Effector CD4-positive, alpha-beta T cell (primary cell): Measurements from ENCODE around the gene CBLC.
"Not testable (repeated sequence)": the region's sequence is repeated elsewhere in the genome, so short reads cannot be mapped to it uniquely, and the experiment has no call there.

ENCODE experiments used
- DNase-seq: peaks from one replicate; pipeline ENCODE4 v3.0.0-alpha.2; 2020

Gene CBLC

DNA sequence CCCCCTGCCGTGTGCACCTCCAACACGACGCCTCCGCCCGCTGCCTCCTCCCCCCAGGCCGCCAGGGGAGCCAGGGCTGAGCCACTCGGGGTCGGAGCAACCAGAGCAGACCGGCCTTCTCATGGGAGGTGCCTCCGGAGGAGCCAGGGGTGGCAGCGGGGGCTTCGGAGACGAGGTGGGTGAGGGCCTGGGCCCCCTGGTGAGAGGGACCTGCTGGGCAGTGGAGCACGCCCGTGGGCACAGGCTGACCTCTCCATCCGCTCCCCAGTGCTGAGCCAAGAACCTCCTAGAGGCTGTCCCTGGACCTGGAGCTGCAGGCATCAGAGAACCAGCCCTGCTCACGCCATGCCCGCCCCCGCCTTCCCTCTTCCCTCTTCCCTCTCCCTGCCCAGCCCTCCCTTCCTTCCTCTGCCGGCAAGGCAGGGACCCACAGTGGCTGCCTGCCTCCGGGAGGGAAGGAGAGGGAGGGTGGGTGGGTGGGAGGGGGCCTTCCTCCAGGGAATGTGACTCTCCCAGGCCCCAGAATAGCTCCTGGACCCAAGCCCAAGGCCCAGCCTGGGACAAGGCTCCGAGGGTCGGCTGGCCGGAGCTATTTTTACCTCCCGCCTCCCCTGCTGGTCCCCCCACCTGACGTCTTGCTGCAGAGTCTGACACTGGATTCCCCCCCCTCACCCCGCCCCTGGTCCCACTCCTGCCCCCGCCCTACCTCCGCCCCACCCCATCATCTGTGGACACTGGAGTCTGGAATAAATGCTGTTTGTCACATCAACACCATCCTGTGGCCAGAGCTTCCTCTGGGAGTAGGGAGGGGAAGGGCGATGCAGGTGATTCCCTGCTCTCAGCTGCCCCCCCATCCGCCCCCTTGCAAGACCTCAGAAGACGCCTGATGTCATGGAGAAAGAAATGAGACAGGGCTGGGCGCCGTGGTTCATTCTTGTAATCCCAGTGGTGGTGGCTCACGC is 43.2 kb downstream of the CBLC start:
- DNase-seq = no peak

DNA sequence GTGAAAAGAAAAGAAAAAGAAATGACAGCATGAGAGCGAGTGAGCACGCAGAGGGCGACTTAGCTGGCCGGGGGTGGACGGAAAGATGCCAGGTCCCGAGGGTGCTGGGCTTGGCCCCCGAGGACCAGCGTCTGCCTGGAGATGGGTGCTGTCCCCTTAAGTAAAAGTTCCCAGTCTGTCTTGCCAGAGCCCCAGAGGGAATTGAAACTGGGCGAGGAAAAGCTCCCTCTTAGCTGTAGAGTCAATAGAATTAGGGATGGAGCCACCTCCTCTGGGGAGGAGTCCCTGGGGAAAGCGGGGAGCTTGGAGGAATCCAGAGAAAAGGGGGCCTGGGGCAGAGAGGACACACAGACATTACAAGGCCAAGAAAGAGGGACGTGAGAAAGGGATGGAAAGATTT is 44.5 kb downstream of the CBLC start:
- no peak for DNase-seq

DNA sequence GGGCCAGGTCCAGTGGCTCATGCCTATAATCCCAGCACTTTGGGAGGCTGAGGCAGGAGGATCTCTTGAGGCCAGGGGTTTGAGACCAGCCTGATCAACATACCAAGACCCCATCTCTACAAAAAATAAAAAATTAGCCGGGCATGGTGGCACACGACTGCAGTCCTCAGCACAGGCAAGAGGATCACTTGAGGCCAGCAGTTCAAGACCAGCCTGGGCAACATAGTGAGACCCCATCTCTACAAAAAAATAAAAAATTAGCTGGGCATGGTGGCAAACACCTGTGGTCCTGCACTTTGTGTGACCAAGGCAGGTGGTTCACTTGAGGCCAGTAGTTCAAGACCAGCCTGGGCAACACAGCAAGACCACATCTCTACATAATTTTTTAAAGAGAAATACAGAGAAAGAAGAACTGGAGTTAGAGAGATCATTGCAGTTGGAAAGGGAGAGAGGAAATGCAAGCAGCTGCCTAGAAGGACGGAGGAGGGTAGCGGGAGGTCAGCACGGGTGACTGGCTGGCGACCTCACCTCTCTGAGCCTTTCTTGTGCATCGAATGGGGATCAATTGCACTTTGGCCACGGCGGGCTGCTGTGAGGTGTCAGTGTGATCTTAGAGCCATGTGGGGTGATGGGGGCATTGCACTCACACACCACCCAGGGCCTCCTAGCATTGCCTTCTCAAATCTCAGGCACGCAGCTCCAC is 45.1 kb downstream of the CBLC start:
- DNase-seq = no peak

DNA sequence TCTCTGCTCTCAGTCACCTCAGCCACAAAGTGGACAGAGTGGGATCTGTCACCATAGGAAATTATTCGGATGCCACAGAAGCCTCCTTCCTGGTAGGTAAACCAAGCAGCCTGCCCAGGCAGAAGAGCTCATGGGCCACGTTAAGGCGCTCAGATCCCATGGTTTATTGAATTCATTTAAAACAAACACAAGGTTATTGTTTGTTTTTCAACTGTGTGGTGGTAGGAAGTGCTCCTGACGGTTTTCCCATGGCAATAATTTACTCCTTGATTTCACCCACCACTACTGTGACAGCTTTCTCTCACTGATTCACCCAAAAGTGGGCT is 45.6 kb downstream of the CBLC start:
- no peak for DNase-seq

DNA sequence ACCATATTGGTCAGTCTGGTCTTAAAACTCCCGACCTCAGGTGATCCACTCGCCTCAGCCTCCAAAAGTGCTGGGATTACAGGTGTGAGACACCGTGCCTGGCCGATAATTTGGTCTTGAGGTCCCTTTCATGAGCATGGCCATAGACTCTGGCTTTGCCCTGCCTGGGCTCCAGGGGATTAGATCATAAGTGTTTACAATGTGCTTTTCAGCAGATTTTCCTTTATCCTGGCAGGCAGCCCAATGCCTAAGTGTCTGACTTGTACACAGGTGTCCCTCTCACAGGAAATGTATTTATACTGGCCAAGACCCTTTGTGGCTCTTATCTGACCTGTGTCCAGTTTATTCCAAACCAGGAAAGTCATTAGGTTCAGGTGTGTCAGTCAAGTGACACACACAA is 47.1 kb downstream of the CBLC start:
- no peak for DNase-seq

DNA sequence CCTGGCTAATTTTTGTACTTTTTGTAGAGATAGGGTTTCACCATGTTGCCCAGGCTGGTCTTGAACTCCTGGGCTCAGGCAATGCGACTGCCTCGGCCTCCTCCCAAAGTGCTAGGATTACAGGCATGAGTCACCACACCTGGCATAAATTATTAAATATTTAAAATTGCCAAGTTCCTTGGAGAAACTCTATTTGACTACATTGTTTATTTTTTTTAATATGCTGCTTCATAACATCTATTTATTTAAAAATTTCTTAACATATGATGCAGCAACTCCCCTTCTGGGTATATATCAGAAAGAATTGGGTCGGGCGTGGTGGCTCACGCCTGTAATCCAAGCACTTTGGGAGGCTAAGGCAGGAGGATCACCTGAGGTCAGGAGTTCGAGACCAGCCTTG is 55.2 kb downstream of the CBLC start:
- DNase-seq = not testable (repeated sequence)

DNA sequence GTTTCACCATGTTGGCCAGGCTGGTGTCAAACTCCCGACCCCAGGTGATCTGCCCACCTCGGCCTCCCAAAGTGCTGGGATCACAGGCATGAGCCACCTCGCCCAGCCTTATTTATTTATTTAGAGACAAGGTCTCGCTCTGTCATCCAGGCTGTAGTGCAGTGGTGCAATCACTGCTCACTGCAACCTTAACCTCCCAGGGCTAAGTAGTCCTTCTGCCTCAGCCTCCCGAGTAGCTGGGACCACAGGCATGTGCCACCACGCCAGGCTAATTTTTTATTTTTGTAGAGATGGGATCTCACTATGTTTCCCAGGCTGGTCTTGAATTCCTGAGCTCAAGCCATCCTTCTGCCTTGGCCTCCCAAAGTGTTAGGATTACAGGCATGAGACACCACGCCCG is 56.7 kb downstream of the CBLC start:
- DNase-seq = not testable (repeated sequence)

DNA sequence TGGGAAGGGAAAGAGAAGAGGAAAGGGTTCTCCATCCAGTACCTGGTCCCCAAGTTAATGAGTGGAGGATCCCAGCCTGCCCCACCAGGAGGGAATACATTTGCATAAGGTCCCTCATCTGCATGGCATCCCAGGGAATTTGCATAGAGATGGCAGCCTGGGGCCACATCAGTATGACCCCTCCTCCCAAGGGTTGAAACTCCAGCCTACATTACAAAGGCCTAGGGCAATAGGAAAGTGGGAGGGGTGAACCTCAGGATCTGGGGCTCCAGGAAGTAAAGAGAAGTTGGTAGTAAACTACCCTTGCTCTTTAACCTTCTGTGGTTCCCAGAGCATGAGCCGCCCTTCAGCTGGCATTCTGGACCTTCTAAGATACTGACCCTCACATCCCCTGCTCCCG is 61.6 kb downstream of the CBLC start:
- no peak for DNase-seq

DNA sequence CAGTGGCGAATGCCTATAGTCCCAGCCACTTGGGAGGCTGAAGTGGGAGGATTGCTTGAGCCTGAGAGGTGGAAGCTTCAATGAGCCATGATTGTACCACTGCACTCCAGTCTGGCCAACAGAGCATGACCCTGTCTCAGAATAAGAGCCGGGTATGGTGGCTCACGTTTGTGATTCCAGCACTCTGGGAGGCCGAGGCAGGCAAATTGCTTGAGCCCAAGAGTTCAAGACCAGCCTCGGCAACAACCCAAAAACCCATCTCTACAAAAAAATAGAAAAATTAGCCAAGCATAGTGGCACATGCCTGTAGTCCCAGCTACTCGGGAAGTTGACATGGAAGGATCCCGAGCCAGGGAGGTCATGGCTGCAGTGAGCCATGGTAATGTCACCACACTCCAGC is 63.1 kb downstream of the CBLC start:
- no peak for DNase-seq

DNA sequence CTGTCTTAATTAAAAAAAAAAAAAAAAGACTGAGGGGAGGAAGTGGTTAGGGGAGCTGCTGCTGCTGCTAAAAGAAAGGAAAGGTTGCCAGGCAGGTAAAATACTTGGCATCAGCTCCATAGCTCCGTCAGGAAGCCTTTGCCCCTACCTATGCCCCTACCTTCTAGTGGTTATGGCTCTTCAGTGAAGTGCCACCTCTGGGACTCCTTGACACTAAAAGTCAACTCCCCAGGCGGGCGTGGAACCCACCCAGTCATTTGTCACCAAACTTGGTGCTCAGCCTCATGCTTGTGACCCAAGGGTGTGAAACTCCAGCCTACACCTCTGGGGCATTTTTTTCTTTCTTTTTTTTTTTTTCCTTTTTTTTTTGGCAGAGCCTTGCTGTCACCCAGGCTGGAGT is 63.5 kb downstream of the CBLC start:
- no peak for DNase-seq

DNA sequence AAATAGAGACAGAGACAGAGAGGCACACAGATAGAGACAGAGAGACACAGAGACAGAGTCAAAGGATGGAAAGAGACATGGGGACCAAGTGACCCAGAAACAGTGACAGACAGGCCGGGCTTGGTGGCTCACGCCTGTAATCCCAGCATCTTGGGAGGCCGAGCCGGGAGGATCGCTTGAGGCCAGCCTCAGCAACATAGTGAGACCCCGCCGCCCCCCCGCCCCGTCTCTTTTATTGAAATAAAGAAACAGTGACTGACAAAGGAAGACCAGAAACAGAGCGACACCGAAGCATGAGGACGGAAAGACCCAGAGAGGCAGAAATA is 67.6 kb downstream of the CBLC start:
- DNase-seq = no peak

DNA sequence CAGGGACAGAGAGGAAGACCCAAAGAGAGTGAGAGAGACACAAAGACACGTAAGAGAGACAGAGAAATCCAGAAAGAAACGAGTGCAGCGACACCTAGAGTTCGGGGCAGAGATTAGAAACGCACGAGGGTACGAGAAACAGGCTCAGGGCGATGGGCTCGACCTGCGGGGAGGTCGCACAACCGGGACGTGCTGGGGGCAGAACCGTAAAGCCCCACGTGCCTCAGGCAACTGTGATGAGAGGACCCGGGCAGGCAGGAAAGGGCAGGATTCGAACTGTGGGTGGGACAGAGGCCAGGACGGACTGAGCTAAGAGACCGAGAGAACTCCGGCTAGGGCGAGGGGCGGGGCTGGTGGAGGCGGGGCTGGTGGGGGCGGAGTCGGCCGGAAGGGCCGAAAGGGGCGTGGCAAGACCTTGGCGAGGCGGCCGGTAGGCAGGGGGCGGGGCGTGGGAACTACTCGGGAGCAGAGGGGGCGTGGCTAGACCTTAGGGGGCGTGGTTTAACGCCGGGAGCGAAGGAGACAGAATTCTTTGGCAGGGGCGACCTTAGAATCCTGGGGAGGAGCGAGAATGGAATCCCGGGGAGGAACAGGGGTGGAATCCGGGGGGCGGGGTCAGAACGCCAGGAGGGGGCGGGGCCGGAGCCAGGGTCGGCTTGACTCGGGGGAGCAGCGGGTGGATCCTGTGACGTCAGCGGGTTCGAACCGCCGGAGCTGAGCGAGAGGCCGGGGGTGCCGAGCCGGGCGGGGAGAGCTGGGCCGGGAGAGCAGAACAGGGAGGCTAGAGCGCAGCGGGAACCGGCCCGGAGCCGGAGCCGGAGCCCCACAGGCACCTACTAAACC is 68.1 kb downstream of the CBLC start, which contains the start of gene NECTIN2:
NECTIN2 (plus strand) TSS at position 686 of the 843 bp plus-strand sequence. CDS start 229 bp downstream, outside the sequence.
- DNase-seq = peak; percentile 49

DNA sequence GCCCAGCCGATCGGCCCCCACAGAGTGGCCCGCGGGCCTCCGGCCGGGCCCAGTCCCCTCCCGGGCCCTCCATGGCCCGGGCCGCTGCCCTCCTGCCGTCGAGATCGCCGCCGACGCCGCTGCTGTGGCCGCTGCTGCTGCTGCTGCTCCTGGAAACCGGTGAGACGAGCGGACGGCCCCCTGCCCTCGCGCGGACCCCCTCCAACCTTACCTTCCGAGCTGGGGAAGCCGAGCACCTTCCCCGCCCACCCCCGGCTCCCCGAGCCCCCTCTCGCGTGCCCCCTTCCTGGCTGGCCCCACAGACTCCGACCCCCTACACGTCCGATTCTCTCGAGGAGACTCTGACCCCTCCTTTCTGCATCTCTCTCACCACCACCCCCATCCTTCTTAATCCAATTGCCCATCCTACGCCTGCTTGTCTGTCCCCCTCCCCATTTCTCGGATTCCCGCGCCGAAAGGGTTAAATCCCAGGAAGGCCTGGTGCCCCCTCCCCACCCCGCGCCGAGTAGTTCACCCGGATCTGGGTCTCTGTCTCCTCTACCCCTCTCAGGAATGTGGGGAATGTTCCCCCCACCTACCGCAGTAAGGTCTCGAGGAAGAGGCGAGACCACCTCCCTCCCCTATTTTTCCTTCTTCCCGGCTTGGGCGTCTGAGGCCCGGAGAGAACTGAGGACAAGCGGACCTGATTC is 68.9 kb downstream of the CBLC start:
- no peak for DNase-seq

DNA sequence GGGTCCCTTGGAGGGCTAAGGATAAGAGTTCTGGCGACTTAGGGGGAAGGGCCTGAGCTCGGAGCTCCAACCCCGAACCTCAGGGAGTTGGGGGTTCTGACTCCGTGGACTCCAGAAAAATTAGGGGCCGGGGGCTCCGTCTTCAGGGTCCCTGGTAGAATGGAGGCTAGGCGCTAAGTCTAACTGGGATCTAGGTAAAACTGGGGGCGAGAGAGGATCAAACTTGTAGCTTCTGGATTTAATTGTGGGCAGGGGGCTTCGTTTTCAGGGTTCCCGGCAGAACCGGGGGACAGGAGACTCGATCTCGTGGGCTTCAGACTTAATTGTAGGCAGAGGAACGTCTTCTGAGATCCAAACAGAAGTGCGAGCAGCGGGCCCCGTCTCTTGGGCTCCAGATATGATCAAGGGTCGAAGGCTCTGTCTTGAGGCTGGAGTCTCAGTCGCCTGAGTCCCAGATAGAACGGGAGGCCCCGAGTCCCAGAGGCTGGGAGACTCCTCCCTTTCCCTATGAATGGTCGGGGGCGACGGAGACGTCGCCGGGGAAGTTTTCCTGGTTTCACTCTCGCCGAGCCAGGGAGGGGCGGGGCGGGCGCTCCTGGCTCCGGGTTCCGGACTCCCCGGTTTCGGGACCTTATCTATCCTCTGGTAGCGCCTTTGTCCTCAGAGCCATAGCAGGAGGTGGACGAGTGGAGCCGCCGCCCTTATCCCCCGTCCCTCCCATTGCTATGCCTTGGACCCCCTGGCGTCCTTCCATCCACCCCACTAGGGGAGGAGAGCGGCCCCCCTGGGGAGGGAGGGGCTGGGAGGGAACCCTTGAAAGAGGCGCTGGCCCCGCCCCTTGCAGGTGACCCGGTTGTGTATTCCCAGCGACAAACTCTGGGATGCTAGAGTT is 69.7 kb downstream of the CBLC start:
- DNase-seq = no peak

DNA sequence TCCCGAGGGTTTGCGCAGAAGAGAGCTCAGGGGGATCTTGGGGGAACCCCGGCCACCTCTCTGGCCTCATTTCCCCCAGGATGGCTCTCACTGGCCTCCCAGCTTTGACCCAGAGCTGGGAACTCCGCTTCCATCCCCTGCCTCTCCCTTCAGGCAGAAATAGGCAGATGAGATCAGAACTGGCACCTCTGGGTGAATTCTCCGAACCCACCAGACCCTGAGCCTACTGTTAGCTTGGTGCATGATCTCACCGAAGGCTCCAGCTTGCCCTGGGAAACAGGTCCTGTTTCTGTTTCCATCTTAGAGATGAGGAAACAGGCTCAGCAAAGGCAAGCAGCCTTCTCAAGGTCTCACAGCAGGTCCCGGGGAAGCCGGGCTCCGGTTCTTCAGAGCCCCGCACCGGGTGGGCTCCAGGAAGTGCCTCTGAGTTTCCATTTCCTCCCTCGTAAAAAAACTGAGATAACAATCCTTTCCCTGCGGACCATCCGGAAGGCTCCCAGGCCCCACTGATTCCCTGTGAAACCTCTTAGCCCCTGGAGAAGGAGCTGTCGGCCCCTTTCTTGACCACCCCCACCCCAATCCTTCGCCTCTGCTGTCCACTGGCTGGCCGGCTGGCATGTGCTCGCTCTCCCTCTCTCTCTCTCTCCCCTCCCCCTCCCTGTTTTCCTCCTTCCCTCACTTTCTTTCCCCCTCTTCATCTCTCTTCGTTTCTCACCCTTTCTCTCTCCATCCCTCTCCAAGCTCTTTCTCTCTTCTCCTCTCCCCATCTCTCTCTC is 70.5 kb downstream of the CBLC start:
- no peak for DNase-seq

DNA sequence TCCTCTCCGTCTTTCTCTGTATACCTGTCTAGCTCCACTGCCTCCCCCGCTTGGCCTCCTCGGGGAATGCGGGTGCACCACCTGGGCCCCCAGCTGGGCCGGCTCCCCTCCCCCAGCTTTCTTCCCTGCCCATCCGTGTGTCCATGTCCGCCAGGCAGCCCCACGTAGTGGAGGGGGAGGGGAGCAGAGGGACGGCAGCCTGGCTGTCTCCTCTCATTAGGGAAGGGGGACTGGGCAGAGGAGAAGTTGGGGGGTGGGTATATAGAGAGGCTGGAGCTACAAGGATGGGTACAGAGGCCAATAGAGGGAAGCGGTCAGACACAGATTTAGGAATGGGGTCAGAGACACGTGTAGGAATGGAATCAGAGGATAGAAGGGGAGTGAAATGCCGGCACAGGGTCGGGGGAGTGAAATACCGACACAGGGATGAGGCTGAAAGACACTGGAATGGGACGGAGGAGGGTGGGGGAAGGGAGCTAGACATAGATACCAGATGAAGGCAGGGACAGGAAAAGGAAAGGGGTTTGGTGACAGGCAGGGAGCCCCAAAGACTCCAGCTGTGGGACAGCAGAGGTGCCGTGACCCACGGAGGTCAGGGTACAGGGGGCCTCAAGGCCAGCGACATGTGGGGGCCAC is 71.2 kb downstream of the CBLC start:
- DNase-seq = no peak
